Bronchial epithelial cell (primary cell): Measurements from ENCODE around the gene CACNA1G. TPM values are rescaled to one million over a fixed set of nuclear protein-coding genes. Genes with fewer than 3 reads are reported as not detected.

ENCODE experiments used
- DNase-seq: peaks from one replicate; pipeline ENCODE4 v3.0.0-alpha.2; 2010; ENCODE audit warnings: low read depth
- FAIRE-seq: peaks from 2 replicates; lab custom pipeline; 2011; peaks lifted over from hg19 to GRCh38; lab: Jason Lieb, UNC
- H3K27me3 ChIP-seq: 2 replicates; pipeline ENCODE4 v1.5.1; 2011; ENCODE audit warnings: low read length; ENCODE audit not compliant: control insufficient read depth, insufficient read depth
- H3K36me3 ChIP-seq: 2 replicates; pipeline ENCODE4 v1.5.1; 2011; ENCODE audit warnings: low read length; ENCODE audit not compliant: control insufficient read depth, insufficient read depth
- H3K4me3 ChIP-seq: 2 replicates; pipeline ENCODE4 v1.5.1; 2011; ENCODE audit warnings: mild to moderate bottlenecking, low read depth, low read length, control low read depth
- total RNA-seq: library from RNA; depleted of rRNA; stranded (reverse); fragments of >200 nt; gene quantifications from 2 replicates; pipeline ENCODE4 v1.2.1, GENCODE V29; 2014
- TF ChIP-seq, protein P1 (sequence below): IDR thresholded peaks from 2 replicates; pipeline ENCODE4 v1.5.1; 2011; ENCODE audit warnings: mild to moderate bottlenecking, moderate library complexity, low read length, control low read depth, inconsistent platforms; ENCODE audit not compliant: insufficient read depth, severe bottlenecking

Gene CACNA1G
- total RNA-seq, 1 donor from 2014 or later: not detected

DNA sequence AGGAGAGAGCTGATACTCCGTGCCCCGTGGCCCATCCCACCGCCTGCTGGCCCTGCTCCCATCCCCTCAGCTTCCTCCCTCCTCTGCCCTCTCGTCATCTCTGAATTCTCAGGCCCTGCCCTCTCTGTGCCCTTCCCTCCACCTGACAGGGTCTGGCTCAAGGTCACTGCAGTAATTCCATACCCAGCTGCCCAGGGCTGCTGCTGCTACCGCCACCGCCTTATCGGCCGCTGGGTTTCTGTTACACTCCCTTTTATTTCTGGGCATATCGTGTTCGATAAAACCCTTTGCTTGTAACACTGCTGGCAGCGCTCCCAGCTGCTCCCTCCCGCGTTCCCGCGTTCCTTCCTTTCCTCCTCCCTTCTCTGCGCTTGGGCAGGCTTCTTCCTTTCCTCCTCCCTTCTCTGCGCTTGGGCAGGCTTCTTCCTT is 26.8 kb upstream of the CACNA1G start:
- TF ChIP-seq, protein P1, sequence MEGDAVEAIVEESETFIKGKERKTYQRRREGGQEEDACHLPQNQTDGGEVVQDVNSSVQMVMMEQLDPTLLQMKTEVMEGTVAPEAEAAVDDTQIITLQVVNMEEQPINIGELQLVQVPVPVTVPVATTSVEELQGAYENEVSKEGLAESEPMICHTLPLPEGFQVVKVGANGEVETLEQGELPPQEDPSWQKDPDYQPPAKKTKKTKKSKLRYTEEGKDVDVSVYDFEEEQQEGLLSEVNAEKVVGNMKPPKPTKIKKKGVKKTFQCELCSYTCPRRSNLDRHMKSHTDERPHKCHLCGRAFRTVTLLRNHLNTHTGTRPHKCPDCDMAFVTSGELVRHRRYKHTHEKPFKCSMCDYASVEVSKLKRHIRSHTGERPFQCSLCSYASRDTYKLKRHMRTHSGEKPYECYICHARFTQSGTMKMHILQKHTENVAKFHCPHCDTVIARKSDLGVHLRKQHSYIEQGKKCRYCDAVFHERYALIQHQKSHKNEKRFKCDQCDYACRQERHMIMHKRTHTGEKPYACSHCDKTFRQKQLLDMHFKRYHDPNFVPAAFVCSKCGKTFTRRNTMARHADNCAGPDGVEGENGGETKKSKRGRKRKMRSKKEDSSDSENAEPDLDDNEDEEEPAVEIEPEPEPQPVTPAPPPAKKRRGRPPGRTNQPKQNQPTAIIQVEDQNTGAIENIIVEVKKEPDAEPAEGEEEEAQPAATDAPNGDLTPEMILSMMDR: no peak
- H3K36me3 ChIP-seq: peaks cover 13% of the 10 kb centered on the region
- peak overlapping the region; percentile 70 for H3K4me3 ChIP-seq
- no peaks in the 10 kb centered on the region for H3K27me3 ChIP-seq
- no peak for FAIRE-seq
- DNase-seq: no peak

DNA sequence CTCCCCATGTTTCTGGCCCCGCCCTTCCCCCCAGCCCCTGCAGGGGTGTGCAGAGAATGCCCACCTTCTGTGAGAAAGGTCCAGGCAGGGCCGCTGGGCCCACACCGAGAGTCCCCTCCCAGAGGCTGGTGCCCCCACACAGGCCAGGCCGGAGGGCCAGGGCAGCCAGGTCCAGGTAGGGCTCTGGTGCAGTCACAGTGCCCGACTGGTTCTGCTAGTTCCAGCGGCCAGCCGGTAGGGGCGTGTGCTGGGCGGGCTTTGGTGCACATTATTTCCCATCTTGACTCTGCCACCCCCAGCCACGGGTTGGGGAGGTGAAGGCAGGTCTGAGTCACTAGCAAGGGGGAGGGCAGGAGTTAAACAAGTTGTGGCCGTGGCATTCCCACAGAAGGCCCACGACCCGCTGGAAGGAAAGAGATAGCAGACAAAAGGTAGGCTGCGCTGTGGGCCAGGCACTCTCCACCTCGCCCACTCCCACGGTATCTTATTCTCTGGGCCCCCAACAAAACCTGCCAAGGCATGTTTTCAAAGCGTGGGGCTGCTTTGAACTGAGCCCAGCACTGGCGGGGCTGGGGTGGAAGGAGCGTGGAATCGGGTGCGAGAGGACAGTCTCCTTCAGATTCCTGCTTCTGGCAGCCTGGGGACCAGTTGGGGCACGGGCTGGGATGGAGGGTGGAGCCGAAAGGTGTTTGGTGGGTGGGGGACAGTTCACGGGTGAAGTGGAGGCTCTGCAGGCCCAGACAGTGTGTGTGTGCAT is 26.1 kb upstream of the CACNA1G start:
- no peaks in the 10 kb centered on the region for H3K27me3 ChIP-seq
- peak overlapping the region; percentile 70 for H3K4me3 ChIP-seq
- DNase-seq (peak; percentile 85), FAIRE-seq (no peak)
- peaks cover 19% of the 10 kb centered on the region for H3K36me3 ChIP-seq
- TF ChIP-seq, protein P1: peak; percentile 74

DNA sequence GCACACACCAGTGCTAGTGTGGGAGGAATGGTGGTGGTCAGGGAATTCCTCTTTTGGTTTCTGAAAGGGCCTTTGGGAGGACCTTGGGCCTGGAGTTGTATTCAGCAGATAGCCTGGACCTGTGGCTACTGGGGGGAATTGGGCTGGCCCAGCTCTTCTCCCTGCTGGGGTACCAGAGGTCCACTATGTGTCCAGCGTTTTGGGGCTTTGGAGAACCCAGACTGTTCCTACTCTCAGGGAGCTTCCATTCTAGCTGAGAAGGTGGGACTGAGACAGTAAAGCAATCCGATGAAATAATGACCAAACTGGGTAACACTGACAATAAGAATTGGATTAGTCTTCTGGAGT is 25.6 kb upstream of the CACNA1G start:
- no peak for DNase-seq
- no peaks in the 10 kb centered on the region for H3K27me3 ChIP-seq
- TF ChIP-seq, protein P1: no peak
- FAIRE-seq: no peak
- H3K4me3 ChIP-seq: peak overlapping the region; percentile 70
- peaks cover 22% of the 10 kb centered on the region for H3K36me3 ChIP-seq

DNA sequence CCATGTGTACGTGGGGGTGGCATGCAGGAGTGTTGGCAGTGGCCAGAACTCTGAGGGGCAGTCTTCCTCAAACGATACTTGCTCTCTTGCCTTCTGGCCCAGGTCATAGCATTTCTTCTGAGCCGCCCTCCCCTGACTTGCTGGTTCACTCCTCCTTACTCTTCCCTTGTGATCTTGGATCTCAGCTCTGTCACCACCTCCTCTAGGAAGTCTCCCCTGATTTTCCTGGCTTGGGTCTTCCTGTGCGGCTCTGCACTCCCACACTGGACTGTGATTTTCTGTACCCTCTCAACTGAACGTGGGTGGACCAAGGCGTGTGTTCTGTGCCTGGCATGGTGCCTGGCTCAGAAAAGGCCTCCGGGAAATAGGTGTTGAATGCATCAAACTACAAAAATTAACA is 25.1 kb upstream of the CACNA1G start:
- H3K36me3 ChIP-seq: peaks cover 24% of the 10 kb centered on the region
- FAIRE-seq (no peak), DNase-seq (no peak)
- H3K4me3 ChIP-seq: peak overlapping the region; percentile 70
- TF ChIP-seq, protein P1: no peak
- H3K27me3 ChIP-seq: no peaks in the 10 kb centered on the region

DNA sequence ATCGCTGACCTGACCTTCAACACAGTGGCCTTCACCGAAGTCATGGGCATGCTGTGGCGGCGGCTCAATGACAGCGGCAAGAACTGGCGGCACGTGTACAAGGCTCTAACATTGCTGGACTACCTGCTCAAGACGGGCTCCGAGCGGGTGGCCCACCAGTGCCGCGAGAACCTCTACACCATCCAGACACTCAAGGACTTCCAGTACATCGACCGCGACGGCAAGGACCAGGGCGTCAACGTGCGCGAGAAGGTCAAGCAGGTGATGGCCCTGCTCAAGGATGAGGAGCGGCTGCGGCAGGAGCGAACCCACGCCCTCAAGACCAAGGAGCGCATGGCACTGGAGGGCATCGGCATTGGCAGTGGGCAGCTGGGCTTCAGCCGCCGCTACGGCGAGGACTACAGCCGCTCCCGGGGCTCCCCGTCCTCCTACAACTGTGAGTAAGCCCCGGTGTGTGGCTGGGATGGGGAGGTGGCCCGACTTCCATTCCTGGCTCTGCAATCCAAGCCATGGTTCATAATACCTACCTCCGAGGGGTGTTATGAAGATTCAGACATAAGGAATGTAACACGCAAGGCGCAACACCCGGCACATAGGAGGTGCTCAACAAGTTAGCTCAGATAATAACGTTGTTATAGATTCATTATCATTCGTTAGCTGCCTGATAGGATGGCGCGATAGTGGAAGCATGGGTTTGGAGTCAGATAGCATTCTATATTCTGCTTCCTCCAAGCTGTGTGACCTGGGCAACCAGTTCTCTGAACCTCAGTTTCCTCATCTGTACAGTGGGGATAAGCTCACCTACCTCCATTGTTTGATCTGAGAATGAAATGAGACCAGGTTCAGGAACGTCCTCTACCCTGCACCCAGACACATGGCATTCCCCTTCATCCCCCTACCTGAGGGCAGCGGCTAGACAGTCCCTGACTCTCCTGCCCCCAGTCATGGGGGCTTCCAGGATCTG is 23.6 kb upstream of the CACNA1G start:
- no peak overlapping the region for H3K4me3 ChIP-seq
- peaks cover 27% of the 10 kb centered on the region for H3K36me3 ChIP-seq
- TF ChIP-seq, protein P1: no peak
- FAIRE-seq (no peak), DNase-seq (no peak)
- H3K27me3 ChIP-seq: no peaks in the 10 kb centered on the region
